RWPE2 (cell line): Measurements from ENCODE around the gene MMRN2.
A peak's percentile ranks its signal among the peaks of the same experiment; 100 is the strongest.
"Not testable (repeated sequence)": the region's sequence is repeated elsewhere in the genome, so short reads cannot be mapped to it uniquely, and the experiment has no call there.

Source experiments
- ATAC-seq: fragments of 200-7000 bp; cut with Tn5 transposase; 3 replicates; pipeline ENCODE4 v1.9.1; 2021; ENCODE audit warnings: low read depth
- DNase-seq: peaks from one replicate; pipeline ENCODE4 v3.0.0-alpha.2; 2020; ENCODE audit warnings: low spot score
- H3K27ac ChIP-seq: fragments of 450-650 bp; 2 replicates; pipeline ENCODE4 v1.5.1; 2017; ENCODE audit warnings: mild to moderate bottlenecking; ENCODE audit not compliant: poor library complexity, severe bottlenecking
- H3K27me3 ChIP-seq: fragments of 250-450 bp; sonication (Bioruptor Pico); 2 replicates; pipeline ENCODE4 v1.5.1; 2021; ENCODE audit warnings: mild to moderate bottlenecking, moderate library complexity; ENCODE audit not compliant: insufficient read depth, poor library complexity, severe bottlenecking
- H3K36me3 ChIP-seq: fragments of 250-450 bp; sonication (Bioruptor Pico); 2 replicates; pipeline ENCODE4 v1.5.1; 2020; ENCODE audit warnings: low read depth, mild to moderate bottlenecking, moderate library complexity
- H3K4me1 ChIP-seq: fragments of 250-450 bp; sonication (Bioruptor Pico); 2 replicates; pipeline ENCODE4 v1.5.1; 2021; ENCODE audit warnings: mild to moderate bottlenecking, moderate library complexity; ENCODE audit not compliant: insufficient read depth, poor library complexity, severe bottlenecking
- H3K4me3 ChIP-seq: fragments of 250-450 bp; sonication (Bioruptor Pico); 2 replicates; pipeline ENCODE4 v1.5.1; 2021; ENCODE audit warnings: mild to moderate bottlenecking, moderate library complexity; ENCODE audit not compliant: severe bottlenecking
- H3K9me3 ChIP-seq: fragments of 250-450 bp; sonication (Bioruptor Pico); 2 replicates; pipeline ENCODE4 v1.5.1; 2021; ENCODE audit warnings: mild to moderate bottlenecking, moderate library complexity; ENCODE audit not compliant: severe bottlenecking
- TF ChIP-seq, protein P1 (sequence below): fragments of 450-650 bp; IDR thresholded peaks from one replicate; pipeline ENCODE4 v1.5.1; 2017; ENCODE audit warnings: mild to moderate bottlenecking, moderate library complexity; ENCODE audit not compliant: poor library complexity, severe bottlenecking

MMRN2 gene

DNA sequence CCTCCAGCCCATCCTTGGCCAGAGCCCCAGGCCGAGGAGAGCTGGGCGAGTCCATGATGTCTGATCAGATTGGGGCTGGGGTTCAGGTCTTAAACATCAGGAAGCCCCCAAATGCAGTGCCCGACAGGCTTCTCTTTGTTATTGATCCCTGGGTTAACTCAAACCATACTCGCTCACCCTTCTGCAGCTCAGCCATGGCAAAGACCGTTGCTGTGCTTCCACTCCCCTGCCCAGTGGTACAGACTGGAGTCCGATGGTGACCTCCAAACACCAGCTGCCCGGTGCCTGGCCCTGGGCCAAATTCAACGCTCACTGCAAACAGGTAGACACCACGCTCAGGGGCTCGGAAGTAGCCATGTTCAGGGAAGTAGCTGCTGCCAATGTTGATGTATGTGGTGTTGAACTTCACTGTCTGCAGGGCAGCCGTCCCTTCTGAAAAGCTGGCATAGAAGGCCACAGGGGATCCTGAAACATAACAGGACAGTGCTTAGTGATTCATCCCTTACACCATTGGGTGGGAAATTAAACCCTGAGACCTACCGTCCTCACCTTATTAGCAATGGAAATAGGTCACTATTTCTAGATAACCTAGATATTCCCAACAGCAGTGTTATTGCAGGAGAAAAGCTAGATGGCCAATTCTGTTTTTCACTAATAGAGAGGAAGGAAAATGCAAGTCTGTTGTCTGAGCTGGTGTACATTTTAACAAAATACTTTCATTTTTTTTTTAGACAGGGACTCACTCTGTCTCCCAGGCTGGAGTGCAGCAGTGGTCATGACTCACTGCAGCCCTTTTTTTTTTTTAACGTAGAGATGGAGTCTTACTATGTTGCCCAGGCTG is 20.5 kb downstream of the MMRN2 start:
- H3K27ac ChIP-seq, result no peak overlapping the region
- TF ChIP-seq, protein P1, sequence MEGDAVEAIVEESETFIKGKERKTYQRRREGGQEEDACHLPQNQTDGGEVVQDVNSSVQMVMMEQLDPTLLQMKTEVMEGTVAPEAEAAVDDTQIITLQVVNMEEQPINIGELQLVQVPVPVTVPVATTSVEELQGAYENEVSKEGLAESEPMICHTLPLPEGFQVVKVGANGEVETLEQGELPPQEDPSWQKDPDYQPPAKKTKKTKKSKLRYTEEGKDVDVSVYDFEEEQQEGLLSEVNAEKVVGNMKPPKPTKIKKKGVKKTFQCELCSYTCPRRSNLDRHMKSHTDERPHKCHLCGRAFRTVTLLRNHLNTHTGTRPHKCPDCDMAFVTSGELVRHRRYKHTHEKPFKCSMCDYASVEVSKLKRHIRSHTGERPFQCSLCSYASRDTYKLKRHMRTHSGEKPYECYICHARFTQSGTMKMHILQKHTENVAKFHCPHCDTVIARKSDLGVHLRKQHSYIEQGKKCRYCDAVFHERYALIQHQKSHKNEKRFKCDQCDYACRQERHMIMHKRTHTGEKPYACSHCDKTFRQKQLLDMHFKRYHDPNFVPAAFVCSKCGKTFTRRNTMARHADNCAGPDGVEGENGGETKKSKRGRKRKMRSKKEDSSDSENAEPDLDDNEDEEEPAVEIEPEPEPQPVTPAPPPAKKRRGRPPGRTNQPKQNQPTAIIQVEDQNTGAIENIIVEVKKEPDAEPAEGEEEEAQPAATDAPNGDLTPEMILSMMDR, result no peak
- H3K36me3 ChIP-seq, result no peaks in the 10 kb centered on the region
- H3K4me1 ChIP-seq, result no peaks in the 10 kb centered on the region
- no peaks in the 10 kb centered on the region for H3K9me3 ChIP-seq
- ATAC-seq, result no peak
- H3K27me3 ChIP-seq, result no peaks in the 10 kb centered on the region
- no peak overlapping the region for H3K4me3 ChIP-seq
- DNase-seq, result no peak

DNA sequence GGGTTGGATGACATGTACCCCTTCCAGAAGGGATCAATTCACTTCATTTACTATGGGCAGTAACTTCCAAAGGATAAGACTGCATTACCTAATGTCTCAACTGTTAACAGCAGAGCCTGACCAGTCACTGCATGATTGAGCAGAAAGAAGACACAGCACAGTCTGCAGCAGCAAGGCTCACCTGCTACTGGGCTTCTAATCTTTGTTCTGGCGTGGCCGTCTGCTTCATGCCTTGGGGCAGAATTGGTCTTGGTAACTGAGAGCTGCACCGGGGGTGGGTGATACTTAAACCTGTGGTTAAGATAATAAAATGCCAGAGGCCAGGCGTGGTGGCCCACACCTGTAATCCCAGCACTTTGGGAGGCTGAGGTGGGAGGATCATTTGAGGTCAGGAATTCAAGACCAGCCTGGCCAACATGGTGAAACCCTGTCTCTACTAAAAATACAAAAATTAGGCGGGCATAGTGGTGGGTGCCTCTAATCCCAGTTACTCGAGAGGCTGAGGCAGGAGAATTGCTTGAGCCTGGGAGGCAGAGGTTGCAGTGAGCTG is 23.2 kb downstream of the MMRN2 start:
- not testable (repeated sequence) for H3K27ac ChIP-seq, DNase-seq, H3K4me3 ChIP-seq, H3K27me3 ChIP-seq, H3K36me3 ChIP-seq, H3K4me1 ChIP-seq, H3K9me3 ChIP-seq
- 0 out of 3 replicates have a peak, but pooled peaks have one; percentile 23 for ATAC-seq

DNA sequence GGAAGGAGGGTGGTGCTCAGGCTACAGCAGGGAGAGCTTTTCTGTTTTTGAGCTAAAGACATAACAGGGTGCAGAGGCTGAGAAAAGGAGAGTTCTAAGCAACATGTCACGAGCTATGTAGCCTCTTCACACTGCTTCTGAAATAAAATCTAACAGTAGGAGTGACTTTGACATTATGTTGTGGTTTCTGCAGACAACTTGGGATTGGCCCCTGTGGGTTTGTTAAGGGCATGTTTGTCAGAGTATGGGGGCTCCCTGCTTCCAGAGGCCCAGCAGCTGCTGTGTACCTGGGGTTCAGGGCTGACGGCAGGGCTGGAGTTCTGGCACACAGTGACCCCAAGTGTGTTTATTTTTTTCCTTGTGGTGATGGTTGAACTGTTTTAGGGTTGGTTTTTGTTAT is 24.7 kb downstream of the MMRN2 start:
- H3K4me3 ChIP-seq, result no peak overlapping the region
- ATAC-seq (no peak), DNase-seq (no peak)
- H3K4me1 ChIP-seq, result no peaks in the 10 kb centered on the region
- H3K27me3 ChIP-seq, result no peaks in the 10 kb centered on the region
- H3K36me3 ChIP-seq, result 0 out of 2 replicates have a peak, but pooled peaks cover 5% of the 10 kb centered on the region
- H3K9me3 ChIP-seq, result no peaks in the 10 kb centered on the region
- no peak overlapping the region for H3K27ac ChIP-seq
- TF ChIP-seq, protein P1, result no peak

DNA sequence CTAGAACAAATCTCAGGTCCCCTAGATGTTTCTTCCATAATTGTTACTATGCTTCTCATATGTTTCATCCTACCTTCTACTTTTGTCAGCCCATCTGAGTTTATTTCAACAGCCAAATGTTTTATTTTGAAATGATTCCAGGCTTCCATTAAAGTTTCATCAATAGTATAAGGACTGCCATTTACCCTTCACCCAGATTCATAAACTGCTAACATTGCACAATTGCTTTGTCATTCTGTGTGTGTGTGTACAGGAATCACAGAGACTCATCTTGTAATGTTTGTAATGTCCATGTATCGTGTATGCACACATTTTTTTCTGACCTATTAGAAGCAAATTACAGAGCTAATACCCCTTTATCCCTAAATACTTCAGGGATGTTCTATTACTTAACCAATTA is 25.5 kb downstream of the MMRN2 start:
- no peak overlapping the region for H3K27ac ChIP-seq

DNA sequence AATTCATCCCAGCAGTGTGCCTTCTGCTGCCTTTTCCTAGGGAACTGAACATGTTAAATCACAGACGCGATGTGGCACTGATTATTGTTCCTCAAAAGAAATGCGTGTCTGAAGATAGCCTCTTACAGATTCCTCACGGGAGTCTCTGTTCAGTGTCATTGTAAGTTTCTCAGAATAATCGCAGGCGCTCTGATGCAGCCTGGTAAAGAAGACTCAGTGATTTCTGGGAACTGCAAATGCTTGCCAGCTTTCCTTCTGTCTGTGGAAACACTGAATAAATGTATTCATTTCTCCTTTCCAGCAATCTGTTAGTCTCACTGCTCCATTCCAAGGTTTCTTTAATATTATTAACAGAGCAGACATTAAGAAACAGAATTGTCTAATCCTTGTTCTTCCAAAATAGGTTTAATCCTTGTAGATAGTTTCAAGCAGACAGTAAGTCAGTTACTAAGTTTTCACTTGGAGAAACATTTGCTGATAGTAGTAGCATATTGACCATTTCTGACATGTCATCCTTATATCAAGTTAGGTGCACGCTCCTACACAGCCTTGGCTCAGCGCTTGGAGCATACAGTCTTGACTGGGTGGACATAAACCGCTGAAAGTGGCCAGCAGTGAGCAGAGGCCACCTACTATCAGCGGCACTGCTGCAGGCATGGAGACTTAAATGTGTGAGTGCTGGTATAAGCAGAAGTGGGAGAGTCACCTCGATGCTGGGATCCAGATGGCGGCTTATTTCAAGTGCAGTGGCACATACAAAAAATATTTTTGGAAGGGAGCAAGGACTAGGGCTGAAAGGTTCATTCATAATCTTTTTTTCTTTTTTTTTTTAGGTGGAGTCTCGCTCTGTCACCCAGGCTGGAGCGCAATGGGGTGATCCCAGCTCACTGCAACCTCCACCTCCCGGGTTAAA is 27.7 kb downstream of the MMRN2 start:
- TF ChIP-seq, protein P1, result no peak

More for the DNA sequence above, 25.5 kb downstream of the MMRN2 start:
- no peak for DNase-seq
- no peak; the same call in 2 of the 3 replicates for ATAC-seq
- Histone ChIP-seq H3K9me3 (no peaks in the 10 kb centered on the region), H3K27me3 (no peaks in the 10 kb centered on the region), H3K36me3 (0 out of 2 replicates have a peak, but pooled peaks cover 5% of the 10 kb centered on the region), H3K4me1 (no peaks in the 10 kb centered on the region), H3K4me3 (no peak overlapping the region)
- TF ChIP-seq, protein P1, result no peak

More for the DNA sequence above, 27.7 kb downstream of the MMRN2 start:
- ATAC-seq, result no peak
- Histone ChIP-seq H3K27ac (no peak overlapping the region), H3K27me3 (no peaks in the 10 kb centered on the region), H3K4me3 (no peak overlapping the region), H3K36me3 (peaks cover 11% of the 10 kb centered on the region), H3K4me1 (no peaks in the 10 kb centered on the region), H3K9me3 (no peaks in the 10 kb centered on the region)
- no peak for DNase-seq
